Trophoblast cell (in vitro differentiated cells and primary cell): ENCODE data around the gene CEL.

ENCODE experiments used
- DNase-seq, 2 donors: peaks; one replicate each; pipeline ENCODE4 v3.0.0-alpha.2; 2016
- H2AFZ ChIP-seq: 2 replicates; pipeline ENCODE4 v1.6.1; 2013; ENCODE audit warnings: low read length, moderate library complexity, mild to moderate bottlenecking; ENCODE audit not compliant: insufficient read depth, poor library complexity
- H2AK5ac ChIP-seq: 2 replicates; pipeline ENCODE4 v1.6.1; 2013; ENCODE audit warnings: mild to moderate bottlenecking, low read length
- H2BK120ac ChIP-seq: 2 replicates; pipeline ENCODE4 v1.6.1; 2013; ENCODE audit warnings: low read length, mild to moderate bottlenecking, moderate library complexity; ENCODE audit not compliant: insufficient read depth, poor library complexity
- H2BK12ac ChIP-seq: 2 replicates; pipeline ENCODE4 v1.6.1; 2013; ENCODE audit warnings: mild to moderate bottlenecking, low read length, moderate library complexity
- H2BK5ac ChIP-seq: 2 replicates; pipeline ENCODE4 v1.6.1; 2013; ENCODE audit warnings: low read length, low read depth, moderate library complexity, mild to moderate bottlenecking; ENCODE audit not compliant: poor library complexity
- H3K14ac ChIP-seq: 2 replicates; pipeline ENCODE4 v1.6.1; 2013; ENCODE audit warnings: mild to moderate bottlenecking, low read length
- H3K18ac ChIP-seq: 2 replicates; pipeline ENCODE4 v1.6.1; 2013; ENCODE audit warnings: mild to moderate bottlenecking, low read length
- H3K23ac ChIP-seq: 2 replicates; pipeline ENCODE4 v1.6.1; 2013; ENCODE audit warnings: low read length
- H3K27ac ChIP-seq: 2 replicates; pipeline ENCODE4 v1.5.1; 2013; ENCODE audit warnings: low read depth, mild to moderate bottlenecking, inconsistent platforms, low read length, moderate library complexity
- H3K27me3 ChIP-seq: 2 replicates; pipeline ENCODE4 v1.6.1; 2013; ENCODE audit warnings: inconsistent platforms, mild to moderate bottlenecking, low read length, moderate library complexity; ENCODE audit not compliant: insufficient read depth
- H3K36me3 ChIP-seq, 2 experiments: 1 replicate in 1 of 2; 2 replicates in 1 of 2; pipeline ENCODE4 v1.6.1; 2013; ENCODE audit warnings: low read length in 2 of 2, mild to moderate bottlenecking in 2 of 2, moderate library complexity in 1 of 2; ENCODE audit not compliant: insufficient read depth in 2 of 2, control insufficient read depth in 1 of 2
- H3K4ac ChIP-seq: 2 replicates; pipeline ENCODE4 v1.6.1; 2013; ENCODE audit warnings: low read depth, mild to moderate bottlenecking, low read length, moderate library complexity
- H3K4me1 ChIP-seq, 2 experiments: 1 replicate in 1 of 2; 2 replicates in 1 of 2; pipeline ENCODE4 v1.6.1; 2013; ENCODE audit warnings: low read length in 2 of 2, mild to moderate bottlenecking in 2 of 2, moderate library complexity in 1 of 2; ENCODE audit not compliant: insufficient read depth in 2 of 2, control insufficient read depth in 1 of 2
- H3K4me2 ChIP-seq: 2 replicates; pipeline ENCODE4 v1.6.1; 2013; ENCODE audit warnings: inconsistent platforms, mild to moderate bottlenecking, low read length, moderate library complexity
- H3K4me3 ChIP-seq: 2 replicates; pipeline ENCODE4 v1.5.1; 2013; ENCODE audit warnings: mild to moderate bottlenecking, low read depth, low read length, inconsistent platforms
- H3K79me1 ChIP-seq: one replicate; pipeline ENCODE4 v1.6.1; 2013; ENCODE audit warnings: low read length
- H3K79me2 ChIP-seq: 2 replicates; pipeline ENCODE4 v1.6.1; 2013; ENCODE audit warnings: low read length, mild to moderate bottlenecking; ENCODE audit not compliant: control insufficient read depth, insufficient read depth, poor library complexity
- H3K9ac ChIP-seq: 2 replicates; pipeline ENCODE4 v1.6.1; 2013; ENCODE audit warnings: mild to moderate bottlenecking, low read length
- H3K9me3 ChIP-seq: 2 replicates; pipeline ENCODE4 v1.6.1; 2013; ENCODE audit warnings: low read depth, mild to moderate bottlenecking, control low read depth, inconsistent platforms, low read length; ENCODE audit not compliant: insufficient read depth
- H4K12ac ChIP-seq: 2 replicates; pipeline ENCODE4 v1.6.1; 2013; ENCODE audit warnings: low read depth, mild to moderate bottlenecking, low read length, moderate library complexity
- H4K8ac ChIP-seq: 2 replicates; pipeline ENCODE4 v1.6.1; 2013; ENCODE audit warnings: low read depth, mild to moderate bottlenecking, low read length, moderate library complexity
- H4K91ac ChIP-seq: one replicate; pipeline ENCODE4 v1.6.1; 2013; ENCODE audit warnings: low read depth, mild to moderate bottlenecking, low read length, moderate library complexity
- WGBS: extraction: QIAGEN DNeasy Blood & Tissue Kit; methylation state at CpG from one replicate; pipeline ENCODE4 v1.1.7; 2013; ENCODE audit warnings: missing lambda C conversion rate; ENCODE audit not compliant: insufficient read length, insufficient coverage; ENCODE audit errors: extremely low coverage; 5-methylcytosine and 5-hydroxymethylcytosine counted together

The CEL gene

DNA sequence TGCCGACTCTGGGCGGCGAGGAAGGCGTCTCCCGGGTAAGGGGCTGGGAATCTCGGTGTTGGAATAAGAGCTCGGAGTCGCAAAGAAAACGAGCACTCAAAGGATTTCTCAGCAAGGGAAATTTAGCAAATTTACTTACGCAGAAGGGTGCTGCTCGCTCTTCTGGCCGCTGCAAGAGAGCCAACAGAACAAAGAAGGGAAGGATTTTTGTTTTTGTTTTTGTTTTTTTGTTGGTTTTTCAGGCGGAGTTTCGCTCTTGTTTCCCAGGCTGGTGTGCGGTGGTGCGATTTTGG, 30.7 kb upstream of the CEL start:
- H2BK120ac ChIP-seq = peak overlapping the region; percentile 89
- H3K36me3 ChIP-seq = peaks cover 5 to 12% of the 10 kb centered on the region in 2 experiments
- peak overlapping the region; percentile 100 for H4K8ac ChIP-seq
- H3K18ac ChIP-seq = peak overlapping the region; percentile 96
- no peak overlapping the region for H2BK12ac ChIP-seq
- no CpG with 5 or more reads among the region's 16 CpGs for WGBS
- peaks cover 10% of the 10 kb centered on the region for H3K79me1 ChIP-seq
- peak overlapping the region; percentile 99 for H4K12ac ChIP-seq
- H4K91ac ChIP-seq = peak overlapping the region; percentile 71
- peak overlapping the region; percentile 85 for H3K27ac ChIP-seq
- no peak for DNase-seq
- peaks cover 11% of the 10 kb centered on the region for H3K79me2 ChIP-seq
- no peaks in the 10 kb centered on the region for H3K27me3 ChIP-seq
- H3K9ac ChIP-seq = peak overlapping the region; percentile 99
- H3K9me3 ChIP-seq = peaks cover 2% of the 10 kb centered on the region
- peak overlapping the region; percentile 99 for H3K4me3 ChIP-seq
- H3K4ac ChIP-seq = peak overlapping the region; percentile 95
- peak overlapping the region; percentile 91 for H2BK5ac ChIP-seq
- peaks cover 6 to 8% of the 10 kb centered on the region in 2 experiments for H3K4me1 ChIP-seq
- peak overlapping the region; percentile 99 for H2AFZ ChIP-seq
- H3K14ac ChIP-seq = peak overlapping the region; percentile 99
- peak overlapping the region; percentile 73 for H3K4me2 ChIP-seq
- no peak overlapping the region for H3K23ac ChIP-seq
- H2AK5ac ChIP-seq = no peak overlapping the region

DNA sequence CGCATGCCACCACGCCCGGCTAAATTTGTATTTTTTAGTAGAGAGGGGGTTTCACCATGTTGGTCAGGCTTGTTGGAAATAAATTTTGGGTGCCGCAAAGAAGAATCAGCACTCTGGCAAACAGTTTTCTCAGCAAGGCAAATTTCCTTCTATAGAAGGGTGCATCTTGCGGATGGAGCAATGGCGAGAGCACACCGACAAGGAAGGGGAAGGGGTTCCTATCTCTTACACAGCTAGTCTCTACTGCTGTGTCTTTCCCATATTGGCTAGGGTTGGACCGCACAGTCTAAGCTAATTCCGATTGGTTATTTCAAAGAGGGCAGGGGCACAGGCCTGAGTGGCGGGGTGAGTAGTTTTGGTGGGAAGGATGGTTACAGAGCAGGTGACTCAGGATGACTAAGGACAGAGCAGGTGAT, 30.3 kb upstream of the CEL start:
- no peak overlapping the region for H2BK5ac ChIP-seq
- H2BK120ac ChIP-seq = no peak overlapping the region
- H3K23ac ChIP-seq = no peak overlapping the region
- H3K18ac ChIP-seq = peak overlapping the region; percentile 71
- H4K8ac ChIP-seq = no peak overlapping the region
- H4K12ac ChIP-seq = peak overlapping the region; percentile 44
- H4K91ac ChIP-seq = no peak overlapping the region
- no peak overlapping the region for H3K9ac ChIP-seq
- DNase-seq = no peak
- H3K79me1 ChIP-seq = peaks cover 10% of the 10 kb centered on the region
- H3K4me1 ChIP-seq = peaks cover 6 to 8% of the 10 kb centered on the region in 2 experiments
- no peaks in the 10 kb centered on the region for H3K27me3 ChIP-seq
- H3K4me3 ChIP-seq = peak overlapping the region; percentile 99
- no peak overlapping the region for H2BK12ac ChIP-seq
- peak overlapping the region; percentile 73 for H3K4me2 ChIP-seq
- H2AFZ ChIP-seq = no peak overlapping the region
- WGBS = no CpG with 5 or more reads among the region's 10 CpGs
- peak overlapping the region; percentile 95 for H3K4ac ChIP-seq
- peaks cover 11% of the 10 kb centered on the region for H3K79me2 ChIP-seq
- H3K27ac ChIP-seq = no peak overlapping the region
- no peak overlapping the region for H3K14ac ChIP-seq
- peaks cover 2% of the 10 kb centered on the region for H3K9me3 ChIP-seq
- no peak overlapping the region for H2AK5ac ChIP-seq
- peaks cover 5 to 12% of the 10 kb centered on the region in 2 experiments for H3K36me3 ChIP-seq

DNA sequence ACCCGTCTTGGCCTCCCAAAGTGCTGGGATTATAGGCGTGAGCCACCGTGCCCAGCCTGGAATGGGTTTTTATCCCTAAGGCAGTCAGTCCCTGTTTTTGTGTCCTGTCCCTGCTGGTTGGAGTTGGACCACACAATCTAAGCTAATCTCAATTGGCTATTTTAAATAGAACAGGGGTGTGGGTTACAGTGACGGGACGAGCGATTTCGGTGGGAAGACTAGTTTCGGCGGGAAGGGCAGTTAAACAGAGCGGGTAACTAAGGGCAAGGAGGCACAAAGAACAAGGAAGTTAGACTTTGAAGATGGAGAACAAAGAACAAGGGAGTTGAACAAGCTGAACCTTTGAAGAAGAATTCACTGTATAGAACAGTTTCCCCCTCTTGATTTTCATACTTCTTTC, 29.6 kb upstream of the CEL start:
- Histone ChIP-seq H3K27me3 (no peaks in the 10 kb centered on the region), H3K4ac (peak overlapping the region; percentile 9), H4K8ac (no peak overlapping the region), H3K79me2 (peaks cover 11% of the 10 kb centered on the region), H2BK12ac (no peak overlapping the region), H2AFZ (no peak overlapping the region), H3K4me2 (no peak overlapping the region), H3K79me1 (peaks cover 10% of the 10 kb centered on the region), H3K36me3 (peaks cover 5 to 16% of the 10 kb centered on the region in 2 experiments), H3K9ac (no peak overlapping the region), H2AK5ac (no peak overlapping the region), H2BK5ac (no peak overlapping the region), H3K9me3 (peaks cover 2% of the 10 kb centered on the region), H4K12ac (no peak overlapping the region), H3K27ac (no peak overlapping the region), H4K91ac (no peak overlapping the region), H3K14ac (no peak overlapping the region), H3K4me3 (no peak overlapping the region), H3K18ac (no peak overlapping the region), H2BK120ac (no peak overlapping the region), H3K23ac (no peak overlapping the region), H3K4me1 (peaks cover 6 to 8% of the 10 kb centered on the region in 2 experiments)
- 100% methylated on average over 6 of the region's 10 CpGs for WGBS
- DNase-seq = no peak

DNA sequence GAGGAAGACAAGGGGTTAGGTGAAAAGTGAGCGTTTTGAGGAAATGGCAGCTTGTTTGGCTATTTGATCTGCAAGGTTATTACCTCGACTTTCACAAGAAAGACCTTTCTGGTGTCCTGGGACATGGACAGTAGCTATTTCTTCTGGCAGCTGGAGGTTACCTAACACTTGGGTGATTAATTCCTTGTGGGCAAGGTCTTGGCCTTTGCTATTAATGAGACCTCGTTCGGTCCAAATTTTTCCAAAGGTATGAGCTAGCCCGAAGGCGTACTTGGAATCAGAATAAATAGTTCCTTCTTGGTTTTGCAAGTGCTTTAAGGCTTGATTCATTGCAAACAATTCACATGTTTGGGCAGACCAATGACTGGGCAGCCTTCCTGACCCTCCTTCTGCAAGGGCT, 26.1 kb upstream of the CEL start:
- H3K79me1 ChIP-seq = peaks cover 4% of the 10 kb centered on the region
- WGBS = no CpG with 5 or more reads among the region's 6 CpGs
- DNase-seq = no peak
- no peak overlapping the region for H2AK5ac ChIP-seq
- H3K36me3 ChIP-seq = peaks cover 5 to 18% of the 10 kb centered on the region in 2 experiments
- no peak overlapping the region for H3K4me3 ChIP-seq
- H4K8ac ChIP-seq = no peak overlapping the region
- no peak overlapping the region for H3K23ac ChIP-seq
- H3K79me2 ChIP-seq = peaks cover 6% of the 10 kb centered on the region
- no peak overlapping the region for H2AFZ ChIP-seq
- H3K4ac ChIP-seq = peak overlapping the region; percentile 14
- H3K18ac ChIP-seq = no peak overlapping the region
- H2BK120ac ChIP-seq = no peak overlapping the region
- peaks cover 3 to 4% of the 10 kb centered on the region in 2 experiments for H3K4me1 ChIP-seq
- no peak overlapping the region for H3K27ac ChIP-seq
- no peak overlapping the region for H3K14ac ChIP-seq
- H2BK5ac ChIP-seq = no peak overlapping the region
- H2BK12ac ChIP-seq = no peak overlapping the region
- no peak overlapping the region for H4K12ac ChIP-seq
- no peak overlapping the region for H3K9ac ChIP-seq
- no peak overlapping the region for H3K4me2 ChIP-seq
- H4K91ac ChIP-seq = no peak overlapping the region
- H3K27me3 ChIP-seq = no peaks in the 10 kb centered on the region
- peaks cover 2% of the 10 kb centered on the region for H3K9me3 ChIP-seq
